Gastroesophageal sphincter (tissue), 3 donors: ENCODE measurements around the gene PARD3B.

Experiments
- CTCF ChIP-seq, 4 experiments: fragments of 200-600 bp in 2 of 4; fragments of 450-650 bp in 2 of 4; sonication (generic) in 1 of 4; IDR thresholded peaks; one replicate each; pipeline ENCODE4 v1.5.1; 2017 to 2019; ENCODE audit warnings: antibody characterized with exemption in 4 of 4, mild to moderate bottlenecking in 2 of 4, moderate library complexity in 2 of 4
- EP300 ChIP-seq: sonication (generic); formaldehyde crosslinking; IDR thresholded peaks from one replicate; pipeline ENCODE4 v1.6.1; 2017; ENCODE audit warnings: antibody characterized with exemption, mild to moderate bottlenecking
- POLR2A ChIP-seq, 2 donors: fragments of 450-650 bp; IDR thresholded peaks; one replicate each; pipeline ENCODE4 v1.6.1; 2017; ENCODE audit warnings: antibody characterized with exemption in 2 of 2, mild to moderate bottlenecking in 2 of 2, moderate library complexity in 1 of 2
- POLR2AphosphoS5 ChIP-seq: sonication (generic); formaldehyde crosslinking; IDR thresholded peaks from one replicate; pipeline ENCODE4 v1.6.1; 2017; ENCODE audit warnings: antibody characterized with exemption

- TF ChIP-seq CTCF (IDR thresholded peaks at IDR 0.05) (no peak), POLR2AphosphoS5 (no peak), POLR2A (IDR thresholded peaks at IDR 0.05) (no peak), EP300 (no peak)
Measured at GRCh38 chr2:205333351-205333750, 788.1 kb downstream of the PARD3B start.
